ENCODE measurements around the gene ST3GAL5.

DNA sequence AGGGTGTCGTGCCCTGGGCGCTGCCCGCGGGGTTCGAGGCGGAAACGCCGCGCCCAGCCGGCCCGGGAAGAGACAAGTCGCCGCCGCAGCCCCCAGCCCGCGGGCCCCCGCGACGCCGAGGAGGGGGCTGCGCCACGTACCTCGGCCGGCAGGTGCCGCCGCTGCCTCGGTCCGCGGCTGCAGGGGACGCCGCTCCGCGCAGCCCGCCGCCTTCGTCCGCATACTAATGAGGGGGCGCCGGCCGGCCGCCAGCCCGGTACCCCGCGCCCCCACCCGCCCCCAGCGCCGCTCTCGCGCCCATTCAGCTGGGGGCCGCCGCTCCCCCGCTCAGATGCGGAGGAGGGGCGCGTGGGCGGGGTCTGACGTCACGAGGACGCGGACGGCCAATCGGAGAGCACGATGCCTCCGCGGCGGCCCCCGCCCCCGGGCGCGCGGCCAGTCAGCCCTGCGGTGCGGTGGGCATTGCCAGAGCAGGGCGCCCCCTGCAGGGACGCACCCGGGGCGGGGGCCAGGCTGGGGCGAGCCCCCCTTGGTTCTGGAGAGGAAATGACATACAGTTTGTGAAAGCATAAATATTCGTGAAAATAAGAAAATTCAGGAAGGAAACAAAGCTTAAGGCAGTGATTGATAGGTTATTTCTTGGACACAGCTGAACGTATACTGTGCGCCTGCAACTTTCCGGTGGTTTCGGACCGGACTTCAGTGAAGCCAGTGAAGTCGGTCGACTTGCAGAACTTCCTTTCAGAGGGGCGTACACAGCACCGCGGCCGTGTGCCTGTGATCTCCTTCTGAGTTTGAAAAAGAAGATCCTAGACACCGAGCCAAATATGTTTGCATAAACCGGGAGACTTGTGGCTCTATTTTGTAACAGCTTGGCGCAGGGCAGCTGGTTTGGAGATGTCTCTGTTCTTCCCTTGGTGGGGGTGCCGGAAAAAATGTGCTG is at the start of gene ST3GAL5:
- no peak for TF ChIP-seq SPI1 (IDR thresholded peaks at IDR 0.05; ENCODE audit: low read depth, low read length)
- TF ChIP-seq POLR2A (IDR thresholded peaks at IDR 0.05; ENCODE audit: low read depth, low read length) = no peak
- TF ChIP-seq POLR2AphosphoS5 (IDR thresholded peaks at IDR 0.05; ENCODE audit: low read depth, low read length) = no peak
- TF ChIP-seq TAF1 (IDR thresholded peaks at IDR 0.05; ENCODE audit: low read depth, low read length) = no peak
- TF ChIP-seq PAX5 (IDR thresholded peaks at IDR 0.05; ENCODE audit: insufficient read depth, low read length, severe bottlenecking) = peak; percentile 26
- TF ChIP-seq POU2F2 (IDR thresholded peaks at IDR 0.05; ENCODE audit: low read depth, low read length) = no peak
